OCI-LY7 (cell line): ENCODE data around the gene SLC38A5. TPM values are rescaled to one million over a fixed set of nuclear protein-coding genes. Genes with fewer than 3 reads are reported as not detected.

Experiments used
- BruUV-seq: library from RNA; stranded (reverse); fragments of 400-500 nt; replicated peaks from 2 replicates; lab custom pipeline; 2021; lab: Mats Ljungman, UMichigan
- CTCF ChIA-PET: fragments of 300-600 bp; sonication (Branson Sonifier 250); formaldehyde crosslinking; loops from one replicate; lab custom pipeline; 2022; ENCODE audit warnings: antibody characterized with exemption; ENCODE audit not compliant: unreplicated experiment; lab: Charles Lee
- POLR2A ChIA-PET: fragments of 300-600 bp; sonication (Branson Sonifier 250); formaldehyde crosslinking; loops from one replicate; lab custom pipeline; 2022; ENCODE audit warnings: antibody characterized with exemption; lab: Charles Lee
- DNase-seq: peaks from one replicate; pipeline ENCODE4 v3.0.0-alpha.2; 2015; ENCODE audit warnings: low spot score
- H2AFZ ChIP-seq: fragments of 200-600 bp; sonication (generic), shearing (Covaris generic); 2 replicates; pipeline ENCODE4 v1.6.1; 2014; ENCODE audit warnings: mild to moderate bottlenecking, antibody characterized with exemption, low read length, moderate library complexity
- H3K27ac ChIP-seq: fragments of 200-600 bp; sonication (generic); 2 replicates; pipeline ENCODE4 v1.5.1; 2014; ENCODE audit warnings: mixed run types, low read depth, mild to moderate bottlenecking, moderate library complexity, low read length, inconsistent platforms; ENCODE audit not compliant: poor library complexity, severe bottlenecking
- H3K36me3 ChIP-seq: fragments of 200-600 bp; sonication (generic); 2 replicates; pipeline ENCODE4 v1.6.1; 2014; ENCODE audit warnings: mild to moderate bottlenecking, antibody characterized with exemption, low read length, moderate library complexity, mixed read lengths; ENCODE audit not compliant: insufficient read depth
- H3K4me1 ChIP-seq: fragments of 200-600 bp; sonication (generic); 2 replicates; pipeline ENCODE4 v1.5.1; 2014; ENCODE audit warnings: mild to moderate bottlenecking, low read length; ENCODE audit not compliant: insufficient read depth, poor library complexity, severe bottlenecking
- H3K4me2 ChIP-seq: fragments of 200-600 bp; sonication (generic); 2 replicates; pipeline ENCODE4 v1.6.1; 2014; ENCODE audit warnings: mild to moderate bottlenecking, low read length
- H3K4me3 ChIP-seq: fragments of 200-600 bp; sonication (generic); 2 replicates; pipeline ENCODE4 v1.5.1; 2014; ENCODE audit warnings: mild to moderate bottlenecking, low read depth, low read length; ENCODE audit not compliant: poor library complexity, severe bottlenecking
- H3K79me2 ChIP-seq: fragments of 200-600 bp; sonication (generic); 2 replicates; pipeline ENCODE4 v1.6.1; 2016; ENCODE audit warnings: low read depth, mild to moderate bottlenecking, low read length, moderate library complexity, mixed read lengths; ENCODE audit not compliant: insufficient read depth
- H3K9me2 ChIP-seq: fragments of 200-600 bp; sonication (generic); 2 replicates; pipeline ENCODE4 v1.6.1; 2016; ENCODE audit warnings: mild to moderate bottlenecking, low read length, mixed read lengths; ENCODE audit not compliant: insufficient read depth
- H3K9me3 ChIP-seq: fragments of 200-600 bp; sonication (generic); 2 replicates; pipeline ENCODE4 v1.6.1; 2014; ENCODE audit warnings: mild to moderate bottlenecking, mixed run types, low read length, mixed read lengths
- H4K20me1 ChIP-seq: fragments of 200-600 bp; sonication (generic); 2 replicates; pipeline ENCODE4 v1.6.1; 2014; ENCODE audit warnings: mild to moderate bottlenecking, antibody characterized with exemption, low read length, moderate library complexity, mixed read lengths; ENCODE audit not compliant: insufficient read depth
- EZH2phosphoT487 ChIP-seq: fragments of 200-600 bp; sonication (generic); IDR thresholded peaks from 2 replicates; pipeline ENCODE4 v1.6.1; 2018; ENCODE audit warnings: low read depth, borderline replicate concordance, mild to moderate bottlenecking, mixed run types, antibody characterized with exemption, low read length, moderate library complexity, mixed read lengths
- intact Hi-C: fragments of 100-400 bp; cut with micrococcal nuclease; formaldehyde crosslinking; loops from one replicate; pipeline ENCODE4 v1.10.0; 2022; ENCODE audit not compliant: unreplicated experiment
- total RNA-seq, 2 experiments: library from RNA; depleted of rRNA in 1 of 2; stranded (reverse); fragments of >200 nt in 1 of 2; shearing (Covaris generic) in 1 of 2; gene quantifications; 2 replicates each; pipeline ENCODE4 v1.2.3, GENCODE V29; 2014 to 2022
- TF ChIP-seq, protein P1 (sequence below): fragments of 200-600 bp; sonication (generic); conservative IDR thresholded peaks from 2 replicates; pipeline ENCODE4 v1.5.1; 2014; ENCODE audit warnings: mild to moderate bottlenecking, antibody characterized with exemption, low read length, moderate library complexity, mixed read lengths

Gene SLC38A5
- total RNA-seq, 2 experiments from 2014 or later = 38.6 to 45.6 TPM

DNA sequence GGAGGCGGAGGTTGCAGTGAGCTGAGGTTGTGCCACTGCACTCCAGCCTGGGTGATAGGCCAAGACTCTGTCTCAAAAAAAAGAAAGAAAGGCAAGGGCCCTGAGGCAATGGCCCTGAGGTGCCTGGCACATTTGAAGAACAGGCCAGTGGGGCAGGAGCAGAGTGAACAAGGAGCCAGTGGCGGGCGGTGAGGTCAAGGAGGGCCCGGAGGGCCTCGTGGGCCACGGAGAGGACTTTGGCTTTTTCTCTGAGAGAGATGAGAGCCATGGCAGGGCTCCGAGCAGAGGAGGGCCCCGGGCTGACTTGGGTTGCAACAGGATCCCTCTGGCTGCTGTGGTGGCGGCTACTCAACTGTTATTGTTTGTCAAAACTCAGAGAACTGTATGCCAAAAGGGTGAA, 19.2 kb upstream of the SLC38A5 start:
- no peak overlapping the region for H3K27ac ChIP-seq
- H3K36me3 ChIP-seq = peaks cover 23% of the 10 kb centered on the region
- H3K9me3 ChIP-seq = no peaks in the 10 kb centered on the region
- no peaks in the 10 kb centered on the region for H4K20me1 ChIP-seq
- H2AFZ ChIP-seq = no peak overlapping the region
- TF ChIP-seq, protein P1, sequence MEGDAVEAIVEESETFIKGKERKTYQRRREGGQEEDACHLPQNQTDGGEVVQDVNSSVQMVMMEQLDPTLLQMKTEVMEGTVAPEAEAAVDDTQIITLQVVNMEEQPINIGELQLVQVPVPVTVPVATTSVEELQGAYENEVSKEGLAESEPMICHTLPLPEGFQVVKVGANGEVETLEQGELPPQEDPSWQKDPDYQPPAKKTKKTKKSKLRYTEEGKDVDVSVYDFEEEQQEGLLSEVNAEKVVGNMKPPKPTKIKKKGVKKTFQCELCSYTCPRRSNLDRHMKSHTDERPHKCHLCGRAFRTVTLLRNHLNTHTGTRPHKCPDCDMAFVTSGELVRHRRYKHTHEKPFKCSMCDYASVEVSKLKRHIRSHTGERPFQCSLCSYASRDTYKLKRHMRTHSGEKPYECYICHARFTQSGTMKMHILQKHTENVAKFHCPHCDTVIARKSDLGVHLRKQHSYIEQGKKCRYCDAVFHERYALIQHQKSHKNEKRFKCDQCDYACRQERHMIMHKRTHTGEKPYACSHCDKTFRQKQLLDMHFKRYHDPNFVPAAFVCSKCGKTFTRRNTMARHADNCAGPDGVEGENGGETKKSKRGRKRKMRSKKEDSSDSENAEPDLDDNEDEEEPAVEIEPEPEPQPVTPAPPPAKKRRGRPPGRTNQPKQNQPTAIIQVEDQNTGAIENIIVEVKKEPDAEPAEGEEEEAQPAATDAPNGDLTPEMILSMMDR = no peak
- TF ChIP-seq EZH2phosphoT487 = no peak
- H3K4me1 ChIP-seq = no peaks in the 10 kb centered on the region
- no peak for DNase-seq
- intact Hi-C loops = no loop called here
- ChIA-PET CTCF (no interaction called here), POLR2A (no interaction called here)
- no peaks in the 10 kb centered on the region for H3K79me2 ChIP-seq
- H3K4me3 ChIP-seq = no peak overlapping the region
- H3K4me2 ChIP-seq = no peak overlapping the region
- BruUV-seq = no TSS peak
- no peaks in the 10 kb centered on the region for H3K9me2 ChIP-seq

DNA sequence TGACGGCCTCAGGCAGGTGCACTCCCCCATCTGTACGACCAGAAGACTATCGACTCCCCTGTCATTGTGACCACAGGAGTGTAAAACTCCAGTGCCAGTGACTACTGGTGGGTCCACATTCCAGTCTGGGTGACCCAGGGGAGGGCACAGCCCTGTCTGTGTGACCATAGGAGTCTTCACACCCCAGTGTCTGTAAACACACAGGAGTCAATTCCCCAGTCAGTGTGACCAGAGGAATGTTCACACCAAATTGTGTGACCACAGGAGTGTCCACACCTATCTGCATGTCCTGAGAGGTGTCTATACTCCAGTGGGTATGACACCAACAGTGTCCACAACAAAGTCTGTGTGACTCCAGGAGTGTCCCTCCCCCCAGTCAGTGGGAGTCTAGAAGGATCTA, 18.0 kb upstream of the SLC38A5 start:
- Histone ChIP-seq H3K36me3 (peaks cover 25% of the 10 kb centered on the region), H3K9me2 (no peaks in the 10 kb centered on the region), H3K4me3 (no peak overlapping the region), H3K9me3 (no peaks in the 10 kb centered on the region), H2AFZ (no peak overlapping the region), H3K4me2 (no peak overlapping the region), H4K20me1 (no peaks in the 10 kb centered on the region), H3K4me1 (no peaks in the 10 kb centered on the region), H3K27ac (no peak overlapping the region), H3K79me2 (no peaks in the 10 kb centered on the region)
- intact Hi-C loops = no loop called here
- CTCF ChIA-PET = no interaction called here
- BruUV-seq = no TSS peak
- POLR2A ChIA-PET = no interaction called here
- no peak for DNase-seq
- TF ChIP-seq, protein P1 = no peak
- TF ChIP-seq EZH2phosphoT487 = no peak

DNA sequence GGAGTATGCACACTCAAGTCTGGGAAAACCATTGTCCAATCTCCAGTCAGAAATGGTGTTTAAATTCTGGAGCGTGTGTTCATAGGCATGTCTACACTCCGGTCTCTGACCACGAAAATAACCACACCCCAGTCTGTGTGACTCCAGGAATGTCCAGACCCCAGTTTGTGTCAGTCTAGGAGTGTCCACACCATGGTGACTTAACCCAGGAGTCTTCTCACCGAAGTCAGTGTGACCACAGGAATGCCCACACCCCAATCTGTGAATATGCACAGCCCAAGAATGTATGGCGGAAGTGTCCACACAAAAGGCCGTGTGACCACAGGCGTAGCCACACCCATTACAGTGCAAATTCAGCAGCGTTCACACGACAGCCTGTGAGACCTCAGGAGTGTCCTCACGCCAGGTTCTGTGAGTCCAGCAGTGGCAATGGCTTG, 17.3 kb upstream of the SLC38A5 start:
- Histone ChIP-seq H2AFZ (no peak overlapping the region), H3K9me2 (no peaks in the 10 kb centered on the region), H3K36me3 (peaks cover 31% of the 10 kb centered on the region), H3K79me2 (no peaks in the 10 kb centered on the region), H3K9me3 (no peaks in the 10 kb centered on the region), H3K4me3 (no peak overlapping the region), H3K4me2 (no peak overlapping the region), H3K4me1 (no peaks in the 10 kb centered on the region), H3K27ac (no peak overlapping the region), H4K20me1 (no peaks in the 10 kb centered on the region)
- intact Hi-C loops = no loop called here
- ChIA-PET CTCF (no interaction called here), POLR2A (no interaction called here)
- TF ChIP-seq, protein P1 = no peak
- no peak for TF ChIP-seq EZH2phosphoT487
- no peak for DNase-seq
- no TSS peak for BruUV-seq
